Ureter (tissue), 1 donor: ENCODE data around the gene ZBTB7C. TPM values are rescaled to one million over a fixed set of nuclear protein-coding genes. Genes with fewer than 3 reads are reported as not detected.

ENCODE experiments used
- DNase-seq: peaks from one replicate; pipeline ENCODE4 v3.0.0-alpha.2; 2020; ENCODE audit warnings: low spot score
- total RNA-seq: library from RNA; stranded (reverse); gene quantifications from one replicate; pipeline ENCODE4 v1.2.4, GENCODE V29; 2023
- donor health status: DM: yes; HTN: yes; CAD: no.

ZBTB7C gene
- total RNA-seq, 1 donor from 2014 or later: 72.1 TPM

DNA sequence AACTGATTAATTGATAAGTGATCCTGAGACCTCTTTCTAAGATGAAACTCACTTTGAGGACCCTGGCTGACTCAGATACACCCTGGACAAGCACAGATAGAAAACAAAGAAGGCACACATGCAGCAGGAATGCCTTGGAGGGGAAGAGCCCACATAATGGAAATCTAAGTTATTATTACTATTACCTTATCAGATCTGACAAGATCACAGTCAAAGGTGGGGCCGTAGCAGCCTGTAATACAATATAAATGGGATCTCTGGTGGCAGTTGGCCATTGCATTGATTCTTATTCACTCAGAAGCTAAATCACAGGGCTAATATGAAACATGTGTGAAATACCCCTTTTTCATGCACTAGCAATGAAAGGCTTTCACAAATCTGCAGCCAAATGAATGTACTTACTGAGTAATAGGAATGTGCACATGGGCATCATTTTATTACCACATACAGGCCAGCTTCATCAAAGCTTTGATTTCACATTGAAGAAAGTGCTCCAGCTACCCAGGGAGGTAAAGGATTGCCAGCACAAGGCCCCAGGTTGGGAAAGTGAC, 84.0 kb downstream of the ZBTB7C start:
- no peak for DNase-seq

DNA sequence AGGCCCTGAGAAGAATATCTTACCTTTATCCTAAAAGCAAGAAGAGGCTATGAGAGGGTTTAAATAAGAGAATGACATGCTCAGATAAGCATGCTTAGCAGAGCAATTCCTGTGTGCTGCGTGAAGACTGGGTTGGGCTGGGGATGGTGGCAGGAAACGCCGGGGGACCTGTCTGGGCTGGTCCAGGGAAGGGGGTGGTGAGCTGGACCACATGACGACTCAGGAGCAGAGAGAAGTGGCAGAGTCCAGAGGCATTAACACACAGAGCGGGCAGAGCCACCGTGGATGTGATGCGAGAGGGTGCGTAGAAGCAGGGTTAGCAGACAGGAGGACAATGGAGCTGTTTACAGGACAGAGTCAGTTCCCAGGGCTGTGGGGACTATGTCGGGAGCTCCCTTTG, 84.5 kb downstream of the ZBTB7C start:
- DNase-seq: peak; percentile 84

DNA sequence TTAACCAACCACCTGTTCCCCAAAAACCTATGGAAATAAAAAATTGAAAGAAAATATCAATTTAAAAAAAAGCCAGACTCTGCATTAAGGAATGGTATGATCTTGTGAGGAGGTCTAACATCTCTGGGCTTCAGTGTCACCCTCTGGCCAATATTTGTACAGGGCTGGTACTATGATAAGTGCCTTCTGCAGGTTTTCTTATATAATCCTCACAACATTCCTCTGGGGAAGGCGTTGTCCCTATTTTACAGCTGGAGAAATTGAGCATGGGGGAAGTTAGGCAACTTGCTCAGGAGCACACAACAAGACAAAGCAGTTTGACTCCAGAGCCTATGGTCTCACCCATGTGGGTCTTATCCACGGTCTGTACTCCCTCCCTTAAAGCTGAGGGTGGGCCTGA, 86.0 kb downstream of the ZBTB7C start:
- no peak for DNase-seq

DNA sequence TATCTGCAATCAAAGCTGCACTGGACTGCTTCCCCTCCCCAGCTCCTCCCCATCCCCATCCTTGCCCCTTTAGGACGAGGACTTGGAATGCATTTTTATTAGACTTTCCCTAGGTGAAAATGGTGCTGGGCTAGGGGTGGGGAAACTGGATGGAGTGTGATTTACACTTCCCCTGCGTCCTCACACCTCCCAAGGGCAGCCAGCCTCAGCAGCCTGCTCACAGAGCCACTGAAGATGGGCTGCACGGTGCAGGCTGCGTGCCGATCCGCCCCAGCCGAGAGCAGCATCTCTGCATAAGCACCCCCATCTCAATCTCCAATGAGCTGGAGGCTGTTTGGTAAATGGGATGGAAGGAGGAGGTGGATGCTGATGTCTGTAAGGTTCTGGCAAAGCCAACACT, 87.6 kb downstream of the ZBTB7C start:
- DNase-seq: no peak

DNA sequence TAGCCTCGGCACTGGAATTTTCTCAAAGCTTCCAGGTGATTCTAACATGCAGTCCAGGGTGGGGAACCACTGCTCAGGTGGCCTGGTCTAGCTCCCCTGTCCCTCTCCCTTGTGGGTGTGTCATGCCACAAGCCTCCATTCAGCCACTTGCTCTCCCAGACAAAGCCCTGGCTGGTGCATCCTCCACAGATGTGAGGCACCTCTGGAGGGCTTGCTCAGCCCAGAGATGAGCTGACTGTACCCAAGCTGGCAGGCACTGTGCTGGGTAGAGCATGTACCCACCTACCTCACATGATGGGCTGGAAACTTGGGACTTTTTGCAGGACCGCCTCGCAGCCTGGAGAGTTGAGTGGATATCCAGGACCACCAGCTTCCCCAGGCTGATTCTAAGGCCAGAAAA, 88.1 kb downstream of the ZBTB7C start:
- DNase-seq: no peak

DNA sequence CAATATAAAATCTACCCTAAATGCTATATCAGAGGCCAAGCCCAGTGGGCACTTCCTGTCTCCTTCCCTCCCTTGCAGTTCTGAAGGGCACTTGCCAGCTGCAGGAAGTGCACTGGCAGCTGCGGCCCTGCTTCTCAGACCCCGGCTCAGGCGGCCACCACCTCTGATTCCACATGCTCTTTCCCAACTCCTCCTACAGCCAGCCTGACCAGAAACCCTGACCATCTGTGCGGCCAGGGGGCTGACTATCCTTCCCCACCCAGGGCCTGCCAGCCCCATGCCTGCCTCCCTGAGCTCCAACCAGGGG, 88.6 kb downstream of the ZBTB7C start:
- DNase-seq: no peak

DNA sequence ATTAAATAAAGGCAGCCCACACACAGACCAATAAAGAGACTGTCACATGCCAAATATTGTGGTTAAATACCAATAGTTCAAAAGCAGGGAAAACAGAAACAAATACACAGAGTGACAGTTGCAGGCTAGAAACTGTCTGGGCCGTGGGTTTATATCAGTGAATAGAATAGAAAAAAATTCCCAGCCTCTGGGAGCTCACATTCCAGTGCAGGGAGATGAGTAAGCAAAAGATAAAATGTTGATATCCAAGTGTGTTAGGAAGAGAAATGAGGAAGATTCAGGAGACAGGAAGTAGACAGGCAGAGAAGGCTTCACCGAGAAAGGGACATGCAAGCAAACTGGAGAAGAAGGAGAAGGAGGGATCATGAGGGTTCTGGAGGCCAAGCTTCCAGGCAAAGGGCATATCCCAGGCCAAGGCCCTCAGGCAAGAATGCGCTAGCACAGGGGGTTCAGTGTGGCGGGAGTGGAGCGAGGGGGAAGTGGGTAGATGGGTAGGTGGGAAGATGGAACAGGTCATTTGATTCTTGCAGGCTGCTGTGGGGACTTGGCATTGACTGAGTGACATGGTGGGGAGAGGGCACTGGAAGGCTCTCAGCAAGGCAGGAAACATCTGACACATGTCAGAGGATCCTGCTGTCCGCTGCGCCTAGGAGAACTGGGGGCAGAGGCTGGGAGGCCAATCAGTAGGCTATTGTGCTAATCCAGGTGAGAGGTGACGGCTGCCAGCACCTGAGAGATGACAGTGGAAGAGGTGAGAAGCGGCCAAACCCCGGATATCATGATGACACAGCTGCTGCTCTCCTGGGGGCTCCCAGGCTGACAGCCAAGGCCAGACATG, 89.2 kb downstream of the ZBTB7C start:
- DNase-seq: no peak

DNA sequence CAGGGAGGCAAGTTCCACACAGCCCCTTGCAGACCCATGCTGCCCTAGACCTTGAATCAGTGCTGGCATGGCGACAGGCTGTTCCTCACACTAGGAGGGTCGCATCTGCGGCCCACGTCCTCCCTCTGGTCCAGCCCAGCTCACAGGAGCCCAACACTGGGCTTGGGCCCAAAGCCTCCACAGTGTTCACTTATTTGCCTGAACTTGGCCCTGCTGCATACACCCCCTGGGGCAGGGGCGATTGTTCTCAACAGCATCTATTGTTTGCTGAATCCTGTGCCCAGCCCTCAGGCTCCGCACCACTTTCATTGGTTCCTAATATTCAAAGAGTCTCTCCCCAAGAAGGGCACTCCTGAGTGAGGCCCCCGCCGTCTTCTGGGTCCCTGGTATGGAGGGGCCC, 90.7 kb downstream of the ZBTB7C start:
- no peak for DNase-seq

DNA sequence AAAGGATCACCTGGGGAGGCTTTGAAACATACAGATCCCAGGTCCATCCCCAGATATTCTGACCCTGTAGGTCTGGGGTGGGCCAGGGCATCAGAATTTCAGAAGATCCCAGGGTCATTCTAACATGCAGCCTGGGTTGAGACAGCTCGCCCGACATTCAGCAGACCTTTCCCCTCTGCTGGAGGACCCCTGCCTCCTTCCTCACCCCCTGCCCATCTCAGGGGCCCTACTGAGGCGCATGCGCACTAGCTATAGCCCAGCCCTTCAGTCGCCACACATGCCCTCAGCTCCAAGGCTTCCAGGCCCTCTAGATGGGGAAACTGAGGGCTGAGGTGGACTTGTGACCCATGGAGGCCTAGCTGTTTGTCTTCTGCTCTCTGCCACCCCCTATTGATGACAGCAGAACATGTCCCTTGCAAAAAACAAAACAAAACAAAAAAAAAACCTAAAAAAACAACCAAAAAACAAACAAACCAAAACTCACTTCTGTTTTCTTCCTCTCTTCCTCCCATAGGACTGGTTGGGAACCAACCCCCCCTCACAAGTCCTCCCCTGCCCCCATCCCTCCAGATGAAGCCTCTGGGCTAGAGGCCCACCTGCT, 91.3 kb downstream of the ZBTB7C start:
- no peak for DNase-seq

DNA sequence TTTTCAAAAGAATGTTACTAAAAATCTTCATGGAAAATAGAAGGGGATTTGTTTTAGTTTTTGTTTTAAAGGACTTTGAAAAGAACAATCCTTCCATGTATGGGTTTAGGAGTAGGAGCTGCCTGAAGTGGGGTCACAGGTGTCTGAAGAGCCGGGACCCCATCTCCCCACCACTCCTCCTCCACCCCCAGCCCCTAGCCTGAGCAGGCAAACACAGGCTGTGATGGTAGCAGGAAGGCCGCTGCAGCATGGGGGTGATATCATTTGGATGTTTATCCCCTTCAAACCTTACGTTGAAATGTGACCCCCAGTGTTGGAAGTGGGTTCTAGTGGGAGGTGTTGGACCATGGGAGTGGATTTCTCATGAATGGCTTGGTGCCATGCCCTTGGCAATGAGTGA, 93.0 kb downstream of the ZBTB7C start:
- DNase-seq: no peak

DNA sequence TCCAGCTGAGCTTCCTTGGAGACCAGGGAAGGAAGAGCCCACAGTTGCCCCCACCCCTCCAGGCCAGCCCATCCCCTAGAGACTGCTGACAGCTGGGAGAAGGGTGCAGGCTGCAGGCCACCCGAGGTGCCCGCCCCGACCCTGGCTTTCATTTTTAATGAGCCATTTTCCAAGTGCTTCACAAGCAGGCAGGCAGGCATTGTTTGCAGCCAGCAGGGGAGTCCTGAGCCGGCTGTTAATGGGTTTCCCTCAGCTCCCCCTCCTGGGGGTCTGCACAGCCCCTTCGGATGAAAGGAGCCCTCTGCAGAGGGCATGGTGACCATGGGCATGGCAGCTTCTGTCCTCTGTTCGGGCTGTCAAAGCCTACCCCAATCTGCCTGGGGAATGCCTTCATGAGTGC, 94.5 kb downstream of the ZBTB7C start:
- DNase-seq: no peak

DNA sequence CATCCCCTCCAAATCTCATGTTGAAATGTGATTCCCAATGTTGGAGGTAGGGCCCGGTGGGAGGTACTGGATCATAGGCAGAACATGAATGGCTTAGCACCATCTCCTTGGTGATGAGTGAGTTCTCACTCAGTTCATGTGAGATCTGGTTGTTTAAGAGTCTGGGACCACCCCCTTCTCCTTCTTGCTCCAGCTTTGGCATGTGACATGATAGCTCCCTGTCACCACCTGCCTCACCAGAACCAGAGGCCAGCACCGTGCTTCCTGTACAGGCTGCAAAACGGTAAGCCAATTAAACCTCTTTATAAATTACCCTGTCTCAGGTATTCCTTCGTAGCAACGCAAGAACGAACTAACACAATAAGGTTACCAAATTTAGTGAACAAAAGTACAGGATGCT, 95.4 kb downstream of the ZBTB7C start:
- DNase-seq: no peak

DNA sequence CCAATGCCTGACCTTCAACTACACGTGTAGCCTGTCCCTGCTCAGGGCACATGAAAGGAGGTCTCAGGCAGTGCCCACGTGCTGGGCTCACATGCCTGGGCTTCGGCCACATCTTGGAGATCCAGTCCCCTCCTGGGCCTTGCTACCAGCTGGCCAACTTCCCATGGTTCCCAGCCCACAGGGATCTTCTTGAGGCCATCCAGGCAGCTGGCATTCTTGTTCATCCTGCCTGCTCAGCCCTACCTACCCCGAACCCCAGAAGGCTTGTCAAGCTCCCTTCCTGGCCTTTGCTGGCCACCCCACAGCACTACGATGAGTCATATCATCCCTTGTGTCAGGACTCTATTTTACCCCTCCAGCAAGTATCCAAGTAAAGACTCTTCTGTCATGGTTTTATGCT, 97.1 kb downstream of the ZBTB7C start:
- DNase-seq: no peak

DNA sequence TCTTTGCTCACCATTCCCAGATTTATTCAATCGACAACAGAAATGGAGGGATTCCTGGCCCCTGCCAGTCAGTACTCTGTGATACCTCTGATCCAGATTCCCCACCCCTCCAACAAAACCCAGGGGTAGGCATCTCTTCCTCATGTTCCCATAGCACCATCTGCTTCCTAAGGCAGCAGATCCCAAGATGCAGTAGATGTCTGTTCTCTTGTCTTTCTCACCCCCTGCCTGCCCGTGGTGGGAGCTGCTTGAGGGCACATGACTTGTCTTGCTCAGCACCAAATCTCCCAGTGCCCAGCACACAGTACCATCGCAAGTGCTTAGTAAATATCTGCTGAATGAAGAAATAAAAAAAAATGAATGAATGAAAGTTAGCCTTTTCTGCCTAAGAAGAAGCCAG, 98.2 kb downstream of the ZBTB7C start:
- no peak for DNase-seq

DNA sequence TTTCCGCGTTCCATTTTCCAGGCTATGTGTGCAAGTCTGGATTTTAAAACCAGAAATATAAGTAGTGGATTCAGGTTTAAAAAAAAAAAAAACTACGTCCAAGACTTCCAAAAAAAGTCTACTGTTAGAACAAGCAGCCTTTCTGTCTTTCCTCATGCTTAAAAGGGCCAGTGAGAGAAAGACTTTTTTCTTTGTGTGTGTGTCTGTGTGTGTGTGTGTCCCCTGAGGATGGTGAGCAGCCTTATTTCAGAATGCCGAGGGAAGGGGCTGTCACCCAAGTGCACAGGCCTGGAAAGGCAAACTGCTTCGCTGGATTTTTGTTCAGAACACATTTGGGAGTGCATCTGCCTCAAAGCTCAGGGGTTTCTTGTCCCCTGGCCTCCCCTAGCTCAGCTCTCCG, 98.8 kb downstream of the ZBTB7C start:
- DNase-seq: no peak

DNA sequence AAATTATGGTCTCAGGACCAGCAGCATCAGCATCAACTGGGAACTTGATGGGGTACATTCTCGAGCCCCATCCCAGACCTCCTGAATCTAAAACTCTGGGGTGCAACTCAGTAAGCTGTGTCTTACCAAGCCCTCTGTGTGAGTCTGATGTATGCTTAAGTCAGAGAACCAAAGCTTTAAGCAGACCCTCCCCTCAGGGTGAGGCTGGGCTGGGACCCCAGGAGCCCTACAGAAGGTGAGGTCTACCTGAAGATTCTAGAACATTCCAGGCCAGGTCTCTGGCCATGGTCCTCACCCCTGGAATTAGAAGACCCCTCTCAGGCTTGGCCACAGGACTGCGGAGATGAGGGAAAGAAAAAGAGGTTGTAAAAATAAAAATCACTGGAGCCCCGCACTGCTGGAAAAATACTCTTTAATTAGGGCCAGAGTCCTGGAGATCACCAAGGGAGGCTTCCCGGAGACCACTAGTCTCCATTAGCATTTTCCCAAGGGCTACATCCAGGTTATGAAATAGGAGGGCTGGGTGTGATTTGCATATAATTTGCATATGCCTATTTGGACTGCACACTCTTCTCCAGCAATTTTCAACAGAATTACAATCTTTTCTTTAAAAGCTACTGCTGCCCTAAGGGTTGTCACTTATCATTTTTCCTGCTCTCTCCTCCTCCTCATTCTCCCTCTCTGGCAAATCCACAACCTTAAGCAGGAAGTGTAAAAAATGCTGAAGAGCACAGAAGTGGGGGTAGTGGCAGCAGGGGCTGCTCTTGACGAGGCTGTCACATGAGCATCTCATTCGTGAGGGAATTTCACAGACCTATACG, 100.2 kb downstream of the ZBTB7C start:
- DNase-seq: no peak

DNA sequence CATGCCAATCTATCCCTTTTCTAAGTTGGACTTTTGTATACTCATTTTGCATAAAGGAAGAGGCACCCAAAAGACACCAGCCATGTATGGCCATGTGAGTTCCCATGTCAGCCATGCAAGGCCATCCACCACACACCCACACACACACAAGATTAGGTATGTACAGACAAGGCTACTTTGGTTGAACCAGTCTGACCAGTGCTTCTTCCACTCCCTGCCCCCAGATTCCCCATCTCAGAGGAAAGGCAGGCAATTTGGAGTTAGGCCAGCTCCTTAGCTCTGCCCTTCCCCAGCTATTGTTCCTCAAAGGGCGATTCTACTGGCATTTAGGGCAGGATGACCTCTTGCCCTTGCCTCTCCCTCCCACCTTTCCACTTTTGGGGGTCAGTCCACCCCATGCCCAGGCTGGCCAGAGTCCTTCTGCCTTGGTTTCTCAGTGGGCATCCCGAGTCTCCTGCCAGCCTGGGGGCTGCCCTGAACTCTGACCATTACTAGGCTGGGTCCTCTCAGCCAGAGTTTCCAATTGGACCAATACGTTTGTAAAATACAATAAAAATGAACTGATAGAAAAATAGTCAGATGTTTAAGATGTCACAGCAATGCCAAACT, 101.1 kb downstream of the ZBTB7C start:
- DNase-seq: peak; percentile 78

DNA sequence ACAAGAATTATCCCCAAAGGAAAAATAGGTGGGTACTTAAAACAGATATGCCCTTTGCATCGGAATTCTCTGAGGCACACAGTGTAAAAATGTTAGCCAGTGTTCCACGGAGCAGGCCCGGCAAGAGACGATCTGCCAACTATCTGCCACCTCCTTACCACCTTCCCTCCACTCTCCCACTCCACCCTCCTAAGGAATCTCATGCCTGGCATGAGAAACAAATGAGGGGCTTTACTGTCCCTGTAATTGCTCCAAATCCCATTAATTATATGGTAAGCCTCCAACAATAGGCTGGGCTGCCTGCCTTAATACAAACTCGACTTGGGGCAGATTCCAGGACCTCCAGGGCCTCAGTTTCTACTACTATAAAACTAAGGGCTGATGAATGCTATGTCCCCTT, 102.3 kb downstream of the ZBTB7C start:
- no peak for DNase-seq

DNA sequence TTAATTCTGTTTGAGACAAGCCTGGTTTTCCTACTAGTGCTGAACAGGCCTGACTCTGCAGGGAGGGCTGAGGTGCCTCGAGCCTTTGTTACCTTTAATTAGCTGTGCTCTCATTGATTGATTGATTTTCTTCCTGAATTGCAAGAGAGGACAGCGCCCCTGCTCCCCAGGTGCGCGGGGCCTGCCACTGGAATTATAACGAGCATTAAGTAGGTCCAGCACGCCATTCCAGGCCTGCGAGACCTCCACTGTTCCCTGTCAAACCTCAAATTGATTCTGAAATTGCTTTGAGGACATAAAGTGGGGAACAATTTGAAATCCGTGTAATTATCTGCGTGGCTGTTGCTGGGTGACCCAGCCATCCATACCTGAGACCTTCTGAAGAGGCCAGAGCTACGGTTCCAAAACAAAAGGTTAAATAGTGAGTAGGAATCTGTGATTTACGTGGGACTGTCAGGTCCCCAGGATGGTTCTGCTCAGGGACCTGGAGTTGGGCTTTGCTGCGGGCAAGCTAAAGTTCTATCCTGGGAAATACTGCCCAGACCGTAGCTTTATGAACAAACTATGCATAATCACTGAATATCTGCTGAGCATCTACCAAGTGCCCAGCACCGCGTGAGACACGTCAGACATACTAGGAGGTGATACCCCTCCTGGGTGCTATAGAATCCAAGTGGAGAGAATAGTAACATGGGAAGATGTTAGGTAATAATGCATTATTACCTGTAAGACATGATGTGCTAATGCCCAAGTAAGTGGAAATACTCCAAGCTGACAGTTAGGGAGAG, 104.1 kb downstream of the ZBTB7C start:
- no peak for DNase-seq

DNA sequence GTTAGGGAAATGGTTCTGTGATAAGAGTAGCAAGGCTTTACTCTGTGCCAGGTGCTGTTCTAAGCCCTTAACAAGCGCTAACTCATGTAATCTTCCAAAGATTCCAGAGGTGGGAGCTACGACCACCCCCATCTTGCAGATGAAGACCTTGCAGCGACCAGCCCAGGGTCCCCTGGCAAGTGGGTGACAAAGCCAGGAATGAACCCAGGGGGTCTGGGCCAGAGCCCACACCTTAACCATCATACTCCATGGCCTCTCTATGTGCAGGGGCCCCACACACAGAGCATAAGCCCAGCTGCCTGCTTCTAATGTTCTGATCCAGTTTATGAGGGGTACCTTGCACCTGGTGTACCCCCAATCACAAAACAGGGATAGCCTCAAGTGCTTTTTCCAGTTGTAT, 105.3 kb downstream of the ZBTB7C start:
- DNase-seq: no peak

DNA sequence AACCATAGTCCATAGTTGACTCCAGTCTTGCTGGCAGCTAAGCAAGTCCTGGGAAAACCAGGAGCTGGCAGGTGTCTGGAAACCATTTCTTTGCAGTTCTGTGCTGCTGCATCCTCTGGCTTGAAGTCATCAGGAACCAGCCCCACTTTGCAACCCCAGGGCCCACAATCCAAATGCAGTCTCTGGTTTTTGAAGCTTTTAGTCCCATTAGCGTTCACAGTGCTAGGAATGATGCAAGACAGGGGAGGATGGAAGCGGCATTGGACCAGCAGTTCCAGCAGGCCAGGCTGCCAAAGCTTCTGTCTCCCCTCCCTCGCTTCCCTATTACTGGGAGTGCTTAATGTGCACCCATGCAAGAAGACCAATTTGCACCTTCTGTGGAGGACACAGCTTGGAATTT, 106.4 kb downstream of the ZBTB7C start:
- DNase-seq: no peak
